Thyroid gland (tissue), 4 donors: ENCODE measurements around the gene BCL2L1. TPM values are rescaled to one million over a fixed set of nuclear protein-coding genes. Genes with fewer than 3 reads are reported as not detected.

ENCODE experiments used
- DNase-seq, 2 donors: peaks; one replicate each; pipeline ENCODE4 v3.0.0-alpha.2; 2019
- H3K27ac ChIP-seq, 3 donors: fragments of 200-600 bp; sonication (generic); 1 replicate in 2 of 3; 2 replicates in 1 of 3; pipeline ENCODE4 v1.5.1; 2016 to 2019; ENCODE audit warnings: mild to moderate bottlenecking in 1 of 3, moderate library complexity in 1 of 3
- H3K27me3 ChIP-seq: fragments of 200-600 bp; sonication (generic); one replicate; pipeline ENCODE4 v1.5.1; 2019
- H3K36me3 ChIP-seq, 2 donors: fragments of 200-600 bp; sonication (generic); one replicate each; pipeline ENCODE4 v1.5.1; 2016 to 2019
- H3K4me1 ChIP-seq, 2 donors: fragments of 200-600 bp; sonication (generic); one replicate each; pipeline ENCODE4 v1.5.1; 2017 to 2019
- H3K4me3 ChIP-seq, 3 donors: fragments of 200-600 bp; sonication (generic); replicated peaks in 1 of 3; 1 replicate in 2 of 3; 2 replicates in 1 of 3; pipeline ENCODE4 v1.5.1; 2016; ENCODE audit warnings: mild to moderate bottlenecking in 1 of 3
- H3K9me3 ChIP-seq: fragments of 200-600 bp; sonication (generic); one replicate; pipeline ENCODE4 v1.5.1; 2017
- CTCF ChIP-seq, 6 experiments: fragments of 200-600 bp in 3 of 6; fragments of 450-650 bp in 3 of 6; sonication (generic) in 3 of 6; IDR thresholded peaks; one replicate each; pipeline ENCODE4 v1.5.1; 2016 to 2019; ENCODE audit warnings: antibody characterized with exemption in 6 of 6, mild to moderate bottlenecking in 2 of 6, inconsistent platforms in 1 of 6, moderate library complexity in 1 of 6
- POLR2A ChIP-seq, 2 donors: fragments of 450-650 bp; IDR thresholded peaks; one replicate each; pipeline ENCODE4 v1.6.1; 2017; ENCODE audit warnings: antibody characterized with exemption in 2 of 2, mild to moderate bottlenecking in 2 of 2, moderate library complexity in 1 of 2
- WGBS, 2 donors: methylation state at CpG; one replicate each; pipeline ENCODE4 v1.1.5; 2017; 5-methylcytosine and 5-hydroxymethylcytosine counted together
- intact Hi-C: fragments of 100-400 bp; cut with DNase I; formaldehyde crosslinking; loops from one replicate; pipeline ENCODE4 v1.15.1; 2023
- total RNA-seq, 4 donors: library from RNA; depleted of rRNA; stranded (reverse); fragments of >200 nt; gene quantifications; one replicate each; pipeline ENCODE4 v1.2.3, GENCODE V29; 2016

Gene BCL2L1
- total RNA-seq, 4 donors from 2014 or later: 110 to 154 (median 125) TPM

- Histone ChIP-seq H3K4me1 (peaks cover 5 to 9% of the 10 kb centered on the region in 2 donors), H3K4me3 (no peak overlapping the region), H3K9me3 (no peaks in the 10 kb centered on the region), H3K36me3 (no peaks in the 10 kb centered on the region), H3K27me3 (no peaks in the 10 kb centered on the region), H3K27ac (no peak overlapping the region)
- TF ChIP-seq POLR2A (IDR thresholded peaks at IDR 0.05) (no peak), CTCF (IDR thresholded peaks at IDR 0.05) (no peak)
- intact Hi-C loops: loop anchor here (10.0 kb wide), 1 partner anchor 94 kb away; no protein-coding TSS in a partner anchor
- 55 to 56% methylated on average over 1 of the region's 1 CpG for WGBS, 2 donors
- DNase-seq: no peak
Measured at GRCh38 chr20:31740656-31741323, 18.1 kb upstream of the BCL2L1 start.

- peaks cover 5 to 9% of the 10 kb centered on the region in 2 donors for H3K4me1 ChIP-seq
- TF ChIP-seq POLR2A (IDR thresholded peaks at IDR 0.05): no peak
- no peak for TF ChIP-seq CTCF (IDR thresholded peaks at IDR 0.05)
- DNase-seq: no peak
- H3K9me3 ChIP-seq: no peaks in the 10 kb centered on the region
- H3K4me3 ChIP-seq: no peak overlapping the region
- H3K27ac ChIP-seq: no peak overlapping the region
- no peaks in the 10 kb centered on the region for H3K27me3 ChIP-seq
- intact Hi-C loops: loop anchor here (10.0 kb wide), 1 partner anchor 95 kb away; no protein-coding TSS in a partner anchor
- 9 to 10% methylated on average over 1 of the region's 1 CpG for WGBS, 2 donors
- H3K36me3 ChIP-seq: no peaks in the 10 kb centered on the region
Measured at GRCh38 chr20:31740208-31740607, 17.5 kb upstream of the BCL2L1 start.

GRCh38 chr20:31739550-31739977 is 16.9 kb upstream of the BCL2L1 start:
- Histone ChIP-seq H3K4me3 (peak overlapping the region; percentile 13 to 59 (median 37)), H3K9me3 (no peaks in the 10 kb centered on the region), H3K4me1 (peaks cover 5 to 9% of the 10 kb centered on the region in 2 donors), H3K27me3 (no peaks in the 10 kb centered on the region), H3K36me3 (no peaks in the 10 kb centered on the region), H3K27ac (no peak overlapping the region)
- TF ChIP-seq POLR2A (IDR thresholded peaks at IDR 0.05) (no peak), CTCF (IDR thresholded peaks at IDR 0.05) (no peak)
- no peak for DNase-seq
- 0 to 2% methylated on average over 11 of the region's 11 CpGs for WGBS, 2 donors
- intact Hi-C loops: no loop called here

- H3K27ac ChIP-seq: peak within 1 kb of the TSS; percentile 64 to 69 (median 64)
- DNase-seq: peak; percentile 97
- no peaks in the 10 kb centered on the region for H3K9me3 ChIP-seq
- TF ChIP-seq POLR2A (IDR thresholded peaks at IDR 0.05) (peak in 1 of 2 donors; percentile 81), CTCF (IDR thresholded peaks at IDR 0.05) (peak in 3 of 6 experiments; percentile 10 to 35 (median 16))
- intact Hi-C loops: no loop called here
- H3K4me3 ChIP-seq: peak within 1 kb of the TSS; percentile 13 to 59 (median 37)
- H3K4me1 ChIP-seq: peaks cover 5 to 9% of the 10 kb centered on the region in 2 donors
- WGBS, 2 donors: 0% methylated on average over 52 to 53 of the region's 54 CpGs
- no peaks in the 10 kb centered on the region for H3K27me3 ChIP-seq
- H3K36me3 ChIP-seq: no peaks in the 10 kb centered on the region
Measured at GRCh38 chr20:31738729-31739549, 16.3 kb upstream of the BCL2L1 start, which contains the start of gene TPX2. TSS of gene TPX2 (plus strand) at chr20:31739290. CDS start at chr20:31757477, 18,187 bp downstream.
